H9 (cell line): ENCODE data around the gene DBR1. TPM values are rescaled to one million over a fixed set of nuclear protein-coding genes. Genes with fewer than 3 reads are reported as not detected.

ENCODE experiments used
- DNase-seq: peaks from one replicate; pipeline ENCODE4 v3.0.0-alpha.2; 2017
- H2AFZ ChIP-seq: one replicate; pipeline ENCODE4 v1.6.1; 2013; ENCODE audit warnings: mild to moderate bottlenecking, low read length, control low read depth, moderate library complexity
- H2AK5ac ChIP-seq: 2 replicates; pipeline ENCODE4 v1.6.1; 2013; ENCODE audit warnings: low read length, control low read depth, mixed read lengths; ENCODE audit not compliant: insufficient read length
- H2BK120ac ChIP-seq: one replicate; pipeline ENCODE4 v1.6.1; 2013; ENCODE audit warnings: low read depth, mild to moderate bottlenecking, low read length, control low read depth, inconsistent platforms; ENCODE audit not compliant: poor library complexity, severe bottlenecking
- H2BK12ac ChIP-seq: 2 replicates; pipeline ENCODE4 v1.6.1; 2013; ENCODE audit warnings: low read length, control low read depth, mixed read lengths, low read depth; ENCODE audit not compliant: insufficient read length
- H2BK15ac ChIP-seq: 2 replicates; pipeline ENCODE4 v1.6.1; 2013; ENCODE audit warnings: low read depth, low read length, control low read depth
- H2BK20ac ChIP-seq: one replicate; pipeline ENCODE4 v1.6.1; 2013; ENCODE audit warnings: low read depth, mild to moderate bottlenecking, low read length, control low read depth, inconsistent platforms; ENCODE audit not compliant: poor library complexity, severe bottlenecking
- H2BK5ac ChIP-seq: 2 replicates; pipeline ENCODE4 v1.6.1; 2013; ENCODE audit warnings: low read length, control low read depth, mixed read lengths; ENCODE audit not compliant: insufficient read length
- H3K14ac ChIP-seq: 2 replicates; pipeline ENCODE4 v1.6.1; 2013; ENCODE audit warnings: low read length, control low read depth; ENCODE audit not compliant: insufficient read depth
- H3K18ac ChIP-seq: 2 replicates; pipeline ENCODE4 v1.6.1; 2013; ENCODE audit warnings: low read depth, mild to moderate bottlenecking, mixed read lengths, low read length, control low read depth; ENCODE audit not compliant: insufficient read length
- H3K23ac ChIP-seq: 2 replicates; pipeline ENCODE4 v1.6.1; 2013; ENCODE audit warnings: low read length, control low read depth, mixed read lengths, low read depth; ENCODE audit not compliant: insufficient read length
- H3K23me2 ChIP-seq: 2 replicates; pipeline ENCODE4 v1.6.1; 2013; ENCODE audit warnings: low read depth, mild to moderate bottlenecking, mixed read lengths, low read length, control low read depth; ENCODE audit not compliant: insufficient read length, poor library complexity, severe bottlenecking
- H3K27ac ChIP-seq: 2 replicates; pipeline ENCODE4 v1.5.1; 2013; ENCODE audit warnings: low read length, control low read depth, mixed read lengths, low read depth; ENCODE audit not compliant: insufficient read length
- H3K27me3 ChIP-seq: 2 replicates; pipeline ENCODE4 v1.6.1; 2013; ENCODE audit warnings: low read length, control low read depth, inconsistent platforms; ENCODE audit not compliant: insufficient read depth
- H3K4ac ChIP-seq: 2 replicates; pipeline ENCODE4 v1.6.1; 2013; ENCODE audit warnings: low read depth, mild to moderate bottlenecking, control low read depth, inconsistent platforms, low read length, moderate library complexity
- H3K4me1 ChIP-seq: 2 replicates; pipeline ENCODE4 v1.6.1; 2013; ENCODE audit warnings: low read length, control low read depth, inconsistent platforms; ENCODE audit not compliant: insufficient read depth
- H3K4me2 ChIP-seq: 2 replicates; pipeline ENCODE4 v1.6.1; 2013; ENCODE audit warnings: low read length, control low read depth, mixed read lengths; ENCODE audit not compliant: insufficient read length, insufficient read depth
- H3K56ac ChIP-seq: 2 replicates; pipeline ENCODE4 v1.6.1; 2013; ENCODE audit warnings: low read depth, mild to moderate bottlenecking, mixed read lengths, low read length, control low read depth; ENCODE audit not compliant: insufficient read length
- H3K79me1 ChIP-seq: 2 replicates; pipeline ENCODE4 v1.6.1; 2013; ENCODE audit warnings: low read depth, mild to moderate bottlenecking, moderate library complexity, low read length, control low read depth, inconsistent platforms; ENCODE audit not compliant: insufficient read depth, poor library complexity, severe bottlenecking
- H3K79me2 ChIP-seq: 2 replicates; pipeline ENCODE4 v1.6.1; 2013; ENCODE audit warnings: low read length, control low read depth, inconsistent platforms; ENCODE audit not compliant: insufficient read depth
- H3K9ac ChIP-seq: 2 replicates; pipeline ENCODE4 v1.6.1; 2013; ENCODE audit warnings: low read length, control low read depth, mixed read lengths; ENCODE audit not compliant: insufficient read length; ENCODE audit errors: extremely low read depth
- H3K9me3 ChIP-seq: one replicate; pipeline ENCODE4 v1.6.1; 2013; ENCODE audit warnings: low read depth, low read length, inconsistent platforms; ENCODE audit not compliant: control insufficient read depth
- H3T11ph ChIP-seq: one replicate; pipeline ENCODE4 v1.6.1; 2013; ENCODE audit warnings: mild to moderate bottlenecking, low read length, control low read depth, inconsistent platforms
- H4K20me1 ChIP-seq: one replicate; pipeline ENCODE4 v1.6.1; 2013; ENCODE audit not compliant: control insufficient read depth, insufficient read length, insufficient read depth
- H4K5ac ChIP-seq: 2 replicates; pipeline ENCODE4 v1.6.1; 2013; ENCODE audit warnings: low read depth, mild to moderate bottlenecking, mixed read lengths, low read length, control low read depth; ENCODE audit not compliant: insufficient read length
- H4K8ac ChIP-seq: replicated peaks from 2 replicates; pipeline ENCODE4 v1.6.1; 2013; ENCODE audit warnings: low read length, control low read depth, mixed read lengths, low read depth; ENCODE audit not compliant: insufficient read length
- H4K91ac ChIP-seq: 2 replicates; pipeline ENCODE4 v1.6.1; 2013; ENCODE audit warnings: low read depth, mild to moderate bottlenecking, moderate library complexity, mixed read lengths, low read length, control low read depth; ENCODE audit not compliant: insufficient read length
- H3K27ac Mint-ChIP-seq, 3 experiments: 2 replicates in 2 of 3; 3 replicates in 1 of 3; pipeline ENCODE4 v1.8.0; 2020 to 2021; ENCODE audit warnings: mixed read lengths in 3 of 3, mild to moderate bottlenecking in 1 of 3, moderate library complexity in 1 of 3
- H3K27me3 Mint-ChIP-seq: 2 replicates; pipeline ENCODE4 v1.8.0; 2021; ENCODE audit warnings: low read depth, mild to moderate bottlenecking, moderate library complexity, mixed read lengths
- H3K36me3 Mint-ChIP-seq, 3 experiments: 2 replicates in 2 of 3; 3 replicates in 1 of 3; pipeline ENCODE4 v1.8.0; 2020 to 2021; ENCODE audit warnings: low read depth in 3 of 3, mixed read lengths in 3 of 3; ENCODE audit not compliant: insufficient read depth in 1 of 3
- H3K4me1 Mint-ChIP-seq, 2 experiments: 2 replicates each; pipeline ENCODE4 v1.8.0; 2020; ENCODE audit warnings: mixed read lengths in 2 of 2
- H3K4me3 Mint-ChIP-seq, 2 experiments: 2 replicates in 1 of 2; 3 replicates in 1 of 2; pipeline ENCODE4 v1.8.0; 2020 to 2021; ENCODE audit warnings: mild to moderate bottlenecking in 2 of 2, mixed read lengths in 2 of 2, moderate library complexity in 1 of 2
- H3K9me3 Mint-ChIP-seq, 2 experiments: 2 replicates in 1 of 2; 3 replicates in 1 of 2; pipeline ENCODE4 v1.8.0; 2020; ENCODE audit warnings: mild to moderate bottlenecking in 2 of 2, mixed read lengths in 2 of 2, moderate library complexity in 1 of 2
- WGBS: extraction: QIAGEN DNeasy Blood & Tissue Kit; methylation state at CpG from one replicate; pipeline ENCODE4 v1.1.7; 2013; ENCODE audit warnings: missing lambda C conversion rate, low lambda C conversion rate, mixed read lengths; ENCODE audit not compliant: insufficient read length; ENCODE audit errors: extremely low coverage; 5-methylcytosine and 5-hydroxymethylcytosine counted together
- total RNA-seq: library from RNA; stranded (reverse); gene quantifications from 2 replicates; pipeline ENCODE4 v1.2.1, GENCODE V29; 2021
- TF ChIP-seq, protein P1 (sequence below): fragments of 200-600 bp; sonication (generic); conservative IDR thresholded peaks from 3 replicates; pipeline ENCODE4 v1.8.0; 2021; ENCODE audit warnings: antibody characterized with exemption, mild to moderate bottlenecking

Gene DBR1
- total RNA-seq, 1 experiment from 2014 or later: 21.6 TPM

DNA sequence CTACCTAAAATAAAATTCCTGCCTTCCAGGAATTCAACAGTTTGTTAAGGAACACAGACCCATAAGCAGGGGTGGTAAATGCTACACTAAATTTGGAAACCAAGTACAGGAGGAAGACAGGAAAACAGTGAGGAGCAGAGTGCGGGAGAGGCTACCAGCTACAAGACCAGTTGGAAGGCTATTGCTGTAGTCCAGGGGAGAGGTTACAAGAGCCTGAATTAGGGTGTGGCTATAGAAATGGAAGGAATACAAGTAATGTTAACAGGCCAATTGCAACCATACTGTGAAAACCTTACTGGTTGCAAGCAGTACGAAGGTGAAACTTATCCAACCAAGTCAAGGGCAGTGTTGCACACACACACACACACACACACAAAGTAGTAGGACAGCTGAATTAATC is 11.5 kb upstream of the DBR1 start:
- H3K4me1 ChIP-seq: no peaks in the 10 kb centered on the region
- H2BK5ac ChIP-seq: no peak overlapping the region
- H2AK5ac ChIP-seq: no peak overlapping the region
- H3K23me2 ChIP-seq: no peaks in the 10 kb centered on the region
- peak overlapping the region; percentile 95 to 96 for H3K4me3 Mint-ChIP-seq
- H2BK12ac ChIP-seq: no peak overlapping the region
- H3K18ac ChIP-seq: no peak overlapping the region
- peaks cover 13 to 22% of the 10 kb centered on the region in 2 experiments for H3K4me1 Mint-ChIP-seq
- no peak overlapping the region for H3T11ph ChIP-seq
- no CpG with 5 or more reads among the region's 2 CpGs for WGBS
- H3K9me3 ChIP-seq: no peaks in the 10 kb centered on the region
- no peak overlapping the region for H2BK15ac ChIP-seq
- H3K27ac Mint-ChIP-seq: no peak overlapping the region
- no peak overlapping the region for H4K91ac ChIP-seq
- H3K4me2 ChIP-seq: peak overlapping the region; percentile 74
- no peak overlapping the region for H3K14ac ChIP-seq
- peaks cover 10 to 18% (median 10%) of the 10 kb centered on the region in 3 experiments; a peak in 6 of 7 replicates for H3K36me3 Mint-ChIP-seq
- TF ChIP-seq, protein P1, sequence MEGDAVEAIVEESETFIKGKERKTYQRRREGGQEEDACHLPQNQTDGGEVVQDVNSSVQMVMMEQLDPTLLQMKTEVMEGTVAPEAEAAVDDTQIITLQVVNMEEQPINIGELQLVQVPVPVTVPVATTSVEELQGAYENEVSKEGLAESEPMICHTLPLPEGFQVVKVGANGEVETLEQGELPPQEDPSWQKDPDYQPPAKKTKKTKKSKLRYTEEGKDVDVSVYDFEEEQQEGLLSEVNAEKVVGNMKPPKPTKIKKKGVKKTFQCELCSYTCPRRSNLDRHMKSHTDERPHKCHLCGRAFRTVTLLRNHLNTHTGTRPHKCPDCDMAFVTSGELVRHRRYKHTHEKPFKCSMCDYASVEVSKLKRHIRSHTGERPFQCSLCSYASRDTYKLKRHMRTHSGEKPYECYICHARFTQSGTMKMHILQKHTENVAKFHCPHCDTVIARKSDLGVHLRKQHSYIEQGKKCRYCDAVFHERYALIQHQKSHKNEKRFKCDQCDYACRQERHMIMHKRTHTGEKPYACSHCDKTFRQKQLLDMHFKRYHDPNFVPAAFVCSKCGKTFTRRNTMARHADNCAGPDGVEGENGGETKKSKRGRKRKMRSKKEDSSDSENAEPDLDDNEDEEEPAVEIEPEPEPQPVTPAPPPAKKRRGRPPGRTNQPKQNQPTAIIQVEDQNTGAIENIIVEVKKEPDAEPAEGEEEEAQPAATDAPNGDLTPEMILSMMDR: no peak
- H2BK20ac ChIP-seq: no peak overlapping the region
- H3K27me3 Mint-ChIP-seq: peaks cover 30% of the 10 kb centered on the region
- no peak overlapping the region for H3K23ac ChIP-seq
- H3K27me3 ChIP-seq: no peaks in the 10 kb centered on the region
- no peak overlapping the region for H2AFZ ChIP-seq
- H3K79me1 ChIP-seq: no peaks in the 10 kb centered on the region
- H4K20me1 ChIP-seq: no peaks in the 10 kb centered on the region
- H3K27ac ChIP-seq: no peak overlapping the region
- no peaks in the 10 kb centered on the region for H3K9me3 Mint-ChIP-seq
- no peak overlapping the region for H2BK120ac ChIP-seq
- H3K79me2 ChIP-seq: peaks cover 13% of the 10 kb centered on the region; the same call in 1 of the 2 replicates
- no peak overlapping the region for H3K9ac ChIP-seq
- no peak overlapping the region for H3K4ac ChIP-seq
- H4K5ac ChIP-seq: no peak overlapping the region
- no peak overlapping the region for H4K8ac ChIP-seq
- H3K56ac ChIP-seq: no peak overlapping the region
- DNase-seq: no peak
